OCI-LY7 (cell line): Measurements from ENCODE around the gene RSPRY1. TPM values are rescaled to one million over a fixed set of nuclear protein-coding genes. Genes with fewer than 3 reads are reported as not detected.

Experiments
- BruUV-seq: library from RNA; stranded (reverse); fragments of 400-500 nt; replicated peaks from 2 replicates; lab custom pipeline; 2021; lab: Mats Ljungman, UMichigan
- CTCF ChIA-PET: fragments of 300-600 bp; sonication (Branson Sonifier 250); formaldehyde crosslinking; loops from one replicate; lab custom pipeline; 2022; ENCODE audit warnings: antibody characterized with exemption; ENCODE audit not compliant: unreplicated experiment; lab: Charles Lee
- POLR2A ChIA-PET: fragments of 300-600 bp; sonication (Branson Sonifier 250); formaldehyde crosslinking; loops from one replicate; lab custom pipeline; 2022; ENCODE audit warnings: antibody characterized with exemption; lab: Charles Lee
- DNase-seq: peaks from one replicate; pipeline ENCODE4 v3.0.0-alpha.2; 2015; ENCODE audit warnings: low spot score
- H2AFZ ChIP-seq: fragments of 200-600 bp; sonication (generic), shearing (Covaris generic); 2 replicates; pipeline ENCODE4 v1.6.1; 2014; ENCODE audit warnings: mild to moderate bottlenecking, antibody characterized with exemption, low read length, moderate library complexity
- H3K27ac ChIP-seq: fragments of 200-600 bp; sonication (generic); 2 replicates; pipeline ENCODE4 v1.5.1; 2014; ENCODE audit warnings: mixed run types, low read depth, mild to moderate bottlenecking, moderate library complexity, low read length, inconsistent platforms; ENCODE audit not compliant: poor library complexity, severe bottlenecking
- H3K36me3 ChIP-seq: fragments of 200-600 bp; sonication (generic); 2 replicates; pipeline ENCODE4 v1.6.1; 2014; ENCODE audit warnings: mild to moderate bottlenecking, antibody characterized with exemption, low read length, moderate library complexity, mixed read lengths; ENCODE audit not compliant: insufficient read depth
- H3K4me1 ChIP-seq: fragments of 200-600 bp; sonication (generic); 2 replicates; pipeline ENCODE4 v1.5.1; 2014; ENCODE audit warnings: mild to moderate bottlenecking, low read length; ENCODE audit not compliant: insufficient read depth, poor library complexity, severe bottlenecking
- H3K4me2 ChIP-seq: fragments of 200-600 bp; sonication (generic); 2 replicates; pipeline ENCODE4 v1.6.1; 2014; ENCODE audit warnings: mild to moderate bottlenecking, low read length
- H3K4me3 ChIP-seq: fragments of 200-600 bp; sonication (generic); 2 replicates; pipeline ENCODE4 v1.5.1; 2014; ENCODE audit warnings: mild to moderate bottlenecking, low read depth, low read length; ENCODE audit not compliant: poor library complexity, severe bottlenecking
- H3K79me2 ChIP-seq: fragments of 200-600 bp; sonication (generic); 2 replicates; pipeline ENCODE4 v1.6.1; 2016; ENCODE audit warnings: low read depth, mild to moderate bottlenecking, low read length, moderate library complexity, mixed read lengths; ENCODE audit not compliant: insufficient read depth
- H3K9me2 ChIP-seq: fragments of 200-600 bp; sonication (generic); 2 replicates; pipeline ENCODE4 v1.6.1; 2016; ENCODE audit warnings: mild to moderate bottlenecking, low read length, mixed read lengths; ENCODE audit not compliant: insufficient read depth
- H3K9me3 ChIP-seq: fragments of 200-600 bp; sonication (generic); 2 replicates; pipeline ENCODE4 v1.6.1; 2014; ENCODE audit warnings: mild to moderate bottlenecking, mixed run types, low read length, mixed read lengths
- H4K20me1 ChIP-seq: fragments of 200-600 bp; sonication (generic); 2 replicates; pipeline ENCODE4 v1.6.1; 2014; ENCODE audit warnings: mild to moderate bottlenecking, antibody characterized with exemption, low read length, moderate library complexity, mixed read lengths; ENCODE audit not compliant: insufficient read depth
- CTCF ChIP-seq: fragments of 200-600 bp; sonication (generic); conservative IDR thresholded peaks from 2 replicates; pipeline ENCODE4 v1.5.1; 2014; ENCODE audit warnings: mild to moderate bottlenecking, antibody characterized with exemption, low read length, moderate library complexity, mixed read lengths
- EZH2phosphoT487 ChIP-seq: fragments of 200-600 bp; sonication (generic); IDR thresholded peaks from 2 replicates; pipeline ENCODE4 v1.6.1; 2018; ENCODE audit warnings: low read depth, borderline replicate concordance, mild to moderate bottlenecking, mixed run types, antibody characterized with exemption, low read length, moderate library complexity, mixed read lengths
- intact Hi-C: fragments of 100-400 bp; cut with micrococcal nuclease; formaldehyde crosslinking; loops from one replicate; pipeline ENCODE4 v1.10.0; 2022; ENCODE audit not compliant: unreplicated experiment
- total RNA-seq, 2 experiments: library from RNA; depleted of rRNA in 1 of 2; stranded (reverse); fragments of >200 nt in 1 of 2; shearing (Covaris generic) in 1 of 2; gene quantifications; 2 replicates each; pipeline ENCODE4 v1.2.3, GENCODE V29; 2014 to 2022

The RSPRY1 gene
- total RNA-seq, 2 experiments from 2014 or later = 17.1 to 25.2 TPM

- Histone ChIP-seq H2AFZ (peak overlapping the region; percentile 57), H3K9me3 (no peaks in the 10 kb centered on the region), H3K36me3 (no peaks in the 10 kb centered on the region), H4K20me1 (no peaks in the 10 kb centered on the region), H3K27ac (no peak overlapping the region), H3K79me2 (no peaks in the 10 kb centered on the region), H3K4me3 (no peak overlapping the region), H3K9me2 (no peaks in the 10 kb centered on the region), H3K4me2 (peak overlapping the region; percentile 37; the same call in 1 of the 2 replicates), H3K4me1 (peaks cover 9% of the 10 kb centered on the region)
- intact Hi-C loops = no loop called here
- ChIA-PET POLR2A (interaction anchor here (0.7 kb wide), 1 partner anchor 77 kb away, joined by 3 read pairs; no protein-coding TSS in a partner anchor), CTCF (no interaction called here)
- TF ChIP-seq EZH2phosphoT487 (no peak), CTCF (no peak)
- no TSS peak for BruUV-seq
- DNase-seq = peak; percentile 21
Measured at GRCh38 chr16:57260294-57260929, 74.3 kb downstream of the RSPRY1 start.

- Histone ChIP-seq H3K27ac (no peak overlapping the region), H3K9me3 (no peaks in the 10 kb centered on the region), H3K9me2 (no peaks in the 10 kb centered on the region), H2AFZ (no peak overlapping the region), H3K36me3 (no peaks in the 10 kb centered on the region), H3K4me2 (no peak overlapping the region), H3K79me2 (no peaks in the 10 kb centered on the region), H4K20me1 (no peaks in the 10 kb centered on the region), H3K4me3 (no peak overlapping the region), H3K4me1 (peaks cover 9% of the 10 kb centered on the region)
- intact Hi-C loops = no loop called here
- no TSS peak for BruUV-seq
- no peak for DNase-seq
- TF ChIP-seq CTCF = no peak
- CTCF ChIA-PET = no interaction called here
- POLR2A ChIA-PET = interaction anchor here (0.6 kb wide), 1 partner anchor 32 kb away, joined by 3 read pairs; no protein-coding TSS in a partner anchor
Measured at GRCh38 chr16:57261806-57262205, 75.7 kb downstream of the RSPRY1 start.

- no peaks in the 10 kb centered on the region for H3K79me2 ChIP-seq
- H3K36me3 ChIP-seq = no peaks in the 10 kb centered on the region
- H3K4me2 ChIP-seq = no peak overlapping the region
- no peak for DNase-seq
- intact Hi-C loops = no loop called here
- TF ChIP-seq EZH2phosphoT487 (no peak), CTCF (no peak)
- CTCF ChIA-PET = interaction anchor here (1.0 kb wide), 1 partner anchor 77 kb away, joined by 3 read pairs; the partner anchor contains the start of gene PSME3IP1
- H2AFZ ChIP-seq = no peak overlapping the region
- peaks cover 9% of the 10 kb centered on the region for H3K4me1 ChIP-seq
- no peaks in the 10 kb centered on the region for H3K9me3 ChIP-seq
- H4K20me1 ChIP-seq = no peaks in the 10 kb centered on the region
- H3K27ac ChIP-seq = no peak overlapping the region
- no peaks in the 10 kb centered on the region for H3K9me2 ChIP-seq
- no TSS peak for BruUV-seq
- POLR2A ChIA-PET = no interaction called here
- no peak overlapping the region for H3K4me3 ChIP-seq
Measured at GRCh38 chr16:57262841-57263540, 76.9 kb downstream of the RSPRY1 start.
